GM12864 (cell line): Measurements from ENCODE around the gene MYO1G.

Experiments used
- DNase-seq: peaks from one replicate; pipeline ENCODE4 v3.0.0-alpha.2; 2011; ENCODE audit warnings: low read depth
- H3K4me3 ChIP-seq: 2 replicates; pipeline ENCODE4 v1.5.1; 2011; ENCODE audit warnings: mild to moderate bottlenecking, low read depth, low read length, control low read depth
- CTCF ChIP-seq: IDR thresholded peaks from 2 replicates; pipeline ENCODE4 v1.5.1; 2011; ENCODE audit warnings: low read depth, mild to moderate bottlenecking, moderate library complexity, low read length, control low read depth, inconsistent platforms; ENCODE audit errors: missing control alignments

Gene MYO1G

GRCh38 chr7:44970523-44971051 lies 8.2 kb downstream of the MYO1G start:
- no peak for TF ChIP-seq CTCF
- no peak for DNase-seq
- H3K4me3 ChIP-seq = no peak overlapping the region

GRCh38 chr7:44969701-44970522 lies 8.9 kb downstream of the MYO1G start:
- DNase-seq = no peak
- H3K4me3 ChIP-seq = no peak overlapping the region
- TF ChIP-seq CTCF = no peak

GRCh38 chr7:44969049-44969700 lies 9.6 kb downstream of the MYO1G start:
- H3K4me3 ChIP-seq = no peak overlapping the region
- DNase-seq = no peak
- TF ChIP-seq CTCF = no peak

GRCh38 chr7:44967571-44968446 lies 11.0 kb downstream of the MYO1G start:
- no peak for TF ChIP-seq CTCF
- H3K4me3 ChIP-seq = no peak overlapping the region
- no peak for DNase-seq

GRCh38 chr7:44966731-44967538 lies 11.9 kb downstream of the MYO1G start:
- TF ChIP-seq CTCF = no peak
- DNase-seq = no peak

More at GRCh38 chr7:44966731-44967538, 11.9 kb downstream of the MYO1G start:
- no peak overlapping the region for H3K4me3 ChIP-seq
